MM.1S (cell line): ENCODE results near the gene DNLZ.

Experiments used
- DNase-seq: peaks from one replicate; pipeline ENCODE4 v3.0.0-alpha.2; 2015
- H2AFZ ChIP-seq: fragments of 300-600 bp; sonication (generic); 2 replicates; pipeline ENCODE4 v1.6.0; 2016; ENCODE audit warnings: antibody characterized with exemption, low read length
- H3F3A ChIP-seq: fragments of 300-600 bp; sonication (generic); 2 replicates; pipeline ENCODE4 v1.6.1; 2016; ENCODE audit warnings: mild to moderate bottlenecking, antibody characterized with exemption, low read length, moderate library complexity, mixed read lengths; ENCODE audit not compliant: insufficient read depth
- H3K27ac ChIP-seq: fragments of 300-600 bp; sonication (generic); 2 replicates; pipeline ENCODE4 v1.5.1; 2016; ENCODE audit warnings: mild to moderate bottlenecking, low read length
- H3K27me3 ChIP-seq: fragments of 300-600 bp; sonication (generic); replicated peaks from 2 replicates; pipeline ENCODE4 v1.6.0; 2016; ENCODE audit warnings: low read length; ENCODE audit not compliant: insufficient read depth
- H3K36me3 ChIP-seq: fragments of 300-600 bp; sonication (generic); replicated peaks from 2 replicates; pipeline ENCODE4 v1.6.1; 2016; ENCODE audit warnings: mild to moderate bottlenecking, low read length, mixed read lengths; ENCODE audit not compliant: insufficient read depth
- H3K4me1 ChIP-seq: fragments of 300-600 bp; sonication (generic); 2 replicates; pipeline ENCODE4 v1.6.1; 2016; ENCODE audit warnings: low read length, mixed read lengths
- H3K4me2 ChIP-seq: fragments of 300-600 bp; sonication (generic); 2 replicates; pipeline ENCODE4 v1.6.0; 2016; ENCODE audit warnings: low read depth, low read length
- H3K4me3 ChIP-seq: fragments of 300-600 bp; sonication (generic); 2 replicates; pipeline ENCODE4 v1.5.1; 2016; ENCODE audit warnings: low read length, mixed read lengths
- H3K79me2 ChIP-seq: fragments of 300-600 bp; sonication (generic); 2 replicates; pipeline ENCODE4 v1.6.1; 2016; ENCODE audit warnings: mixed run types, low read length, mixed read lengths
- H3K9ac ChIP-seq: fragments of 300-600 bp; sonication (generic); 2 replicates; pipeline ENCODE4 v1.6.1; 2016; ENCODE audit warnings: low read length, mixed read lengths
- H3K9me2 ChIP-seq: fragments of 300-600 bp; sonication (generic); replicated peaks from 2 replicates; pipeline ENCODE4 v1.6.1; 2016; ENCODE audit warnings: mild to moderate bottlenecking, low read length, mixed read lengths; ENCODE audit not compliant: insufficient read depth
- H3K9me3 ChIP-seq: fragments of 300-600 bp; sonication (generic); replicated peaks from 2 replicates; pipeline ENCODE4 v1.6.1; 2016; ENCODE audit warnings: mild to moderate bottlenecking, low read length, mixed read lengths; ENCODE audit not compliant: insufficient read depth
- H4K20me1 ChIP-seq: fragments of 300-600 bp; sonication (generic); 2 replicates; pipeline ENCODE4 v1.6.1; 2016; ENCODE audit warnings: mild to moderate bottlenecking, low read length, moderate library complexity, mixed read lengths; ENCODE audit not compliant: insufficient read depth
- CTCF ChIP-seq: fragments of 300-600 bp; sonication (generic); IDR thresholded peaks from 2 replicates; pipeline ENCODE4 v1.5.1; 2016; ENCODE audit warnings: antibody characterized with exemption, low read length, mixed read lengths
- EZH2 ChIP-seq: fragments of 300-600 bp; sonication (generic); optimal IDR thresholded peaks from 2 replicates; pipeline ENCODE3; 2017; ENCODE audit warnings: low read depth, mild to moderate bottlenecking, antibody characterized with exemption, low read length, mixed read lengths
- EZH2phosphoT487 ChIP-seq: fragments of 300-600 bp; sonication (generic); IDR thresholded peaks from 2 replicates; pipeline ENCODE4 v1.6.1; 2018; ENCODE audit warnings: antibody characterized with exemption, low read length

The DNLZ gene

GRCh38 chr9:136354592-136355085, 8.9 kb downstream of the DNLZ start:
- Histone ChIP-seq H3K79me2 (no peaks in the 10 kb centered on the region), H3K4me3 (no peak overlapping the region), H3K27ac (no peak overlapping the region), H3K36me3 (no peaks in the 10 kb centered on the region), H3K4me1 (no peaks in the 10 kb centered on the region), H3F3A (no peaks in the 10 kb centered on the region), H3K4me2 (no peak overlapping the region), H3K9ac (no peak overlapping the region), H2AFZ (no peak overlapping the region), H4K20me1 (no peaks in the 10 kb centered on the region), H3K9me2 (no peaks in the 10 kb centered on the region), H3K27me3 (peaks cover 71% of the 10 kb centered on the region), H3K9me3 (no peaks in the 10 kb centered on the region)
- no peak for DNase-seq
- no peak for TF ChIP-seq EZH2
- TF ChIP-seq CTCF: no peak

GRCh38 chr9:136353757-136354488, 9.6 kb downstream of the DNLZ start:
- H3K9me3 ChIP-seq: no peaks in the 10 kb centered on the region
- H3K27ac ChIP-seq: no peak overlapping the region
- DNase-seq: no peak
- no peaks in the 10 kb centered on the region for H3K9me2 ChIP-seq
- no peak overlapping the region for H3K4me3 ChIP-seq
- no peaks in the 10 kb centered on the region for H3K36me3 ChIP-seq
- H3K27me3 ChIP-seq: peaks cover 78% of the 10 kb centered on the region
- no peak overlapping the region for H3K9ac ChIP-seq
- H3K4me2 ChIP-seq: no peak overlapping the region
- H2AFZ ChIP-seq: no peak overlapping the region
- no peaks in the 10 kb centered on the region for H3K4me1 ChIP-seq
- TF ChIP-seq EZH2: no peak
- TF ChIP-seq EZH2phosphoT487: no peak
- TF ChIP-seq CTCF: no peak
- no peaks in the 10 kb centered on the region for H3K79me2 ChIP-seq
- H3F3A ChIP-seq: no peaks in the 10 kb centered on the region
- H4K20me1 ChIP-seq: no peaks in the 10 kb centered on the region

- Histone ChIP-seq H3K9ac (no peak overlapping the region), H3K79me2 (no peaks in the 10 kb centered on the region), H3K4me3 (no peak overlapping the region), H3K9me3 (no peaks in the 10 kb centered on the region), H3K36me3 (no peaks in the 10 kb centered on the region), H3K4me1 (no peaks in the 10 kb centered on the region), H3K9me2 (no peaks in the 10 kb centered on the region), H4K20me1 (no peaks in the 10 kb centered on the region), H3K4me2 (no peak overlapping the region), H3K27me3 (peaks cover 86% of the 10 kb centered on the region), H2AFZ (no peak overlapping the region), H3F3A (no peaks in the 10 kb centered on the region), H3K27ac (no peak overlapping the region)
- no peak for DNase-seq
- no peak for TF ChIP-seq CTCF
- TF ChIP-seq EZH2phosphoT487: no peak
- no peak for TF ChIP-seq EZH2
These were observed 10.5 kb downstream of the DNLZ start for GRCh38 chr9:136353088-136353487.
